Sciatic nerve (tissue), 2 donors: ENCODE results near the gene GATM. TPM values are rescaled to one million over a fixed set of nuclear protein-coding genes. Genes with fewer than 3 reads are reported as not detected.

Experiments
- ATAC-seq: fragments of 200-7000 bp; cut with Tn5 transposase; one replicate; pipeline ENCODE4 v1.9.1; 2020; ENCODE audit warnings: mild to moderate bottlenecking, moderate library complexity
- DNase-seq: peaks from one replicate; pipeline ENCODE4 v3.0.0-alpha.2; 2020; ENCODE audit warnings: low spot score
- intact Hi-C: fragments of 100-400 bp; cut with DNase I; formaldehyde crosslinking; loops from one replicate; pipeline ENCODE4 v1.14.2; 2022
- total RNA-seq: library from RNA; stranded (reverse); fragmentation: NEBNext Ultra II Directional; extraction: Animal tissue kit (Norgen Biotek cat#: 25700); gene quantifications from one replicate; pipeline ENCODE4 v1.2.1, GENCODE V29; 2021
- donor health status: DM: no; HTN: no; CAD: no.
- donor health status: DM: no; HTN: no; CAD: no.

Gene GATM, protein sequence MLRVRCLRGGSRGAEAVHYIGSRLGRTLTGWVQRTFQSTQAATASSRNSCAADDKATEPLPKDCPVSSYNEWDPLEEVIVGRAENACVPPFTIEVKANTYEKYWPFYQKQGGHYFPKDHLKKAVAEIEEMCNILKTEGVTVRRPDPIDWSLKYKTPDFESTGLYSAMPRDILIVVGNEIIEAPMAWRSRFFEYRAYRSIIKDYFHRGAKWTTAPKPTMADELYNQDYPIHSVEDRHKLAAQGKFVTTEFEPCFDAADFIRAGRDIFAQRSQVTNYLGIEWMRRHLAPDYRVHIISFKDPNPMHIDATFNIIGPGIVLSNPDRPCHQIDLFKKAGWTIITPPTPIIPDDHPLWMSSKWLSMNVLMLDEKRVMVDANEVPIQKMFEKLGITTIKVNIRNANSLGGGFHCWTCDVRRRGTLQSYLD
- 288 TPM for total RNA-seq

DNA sequence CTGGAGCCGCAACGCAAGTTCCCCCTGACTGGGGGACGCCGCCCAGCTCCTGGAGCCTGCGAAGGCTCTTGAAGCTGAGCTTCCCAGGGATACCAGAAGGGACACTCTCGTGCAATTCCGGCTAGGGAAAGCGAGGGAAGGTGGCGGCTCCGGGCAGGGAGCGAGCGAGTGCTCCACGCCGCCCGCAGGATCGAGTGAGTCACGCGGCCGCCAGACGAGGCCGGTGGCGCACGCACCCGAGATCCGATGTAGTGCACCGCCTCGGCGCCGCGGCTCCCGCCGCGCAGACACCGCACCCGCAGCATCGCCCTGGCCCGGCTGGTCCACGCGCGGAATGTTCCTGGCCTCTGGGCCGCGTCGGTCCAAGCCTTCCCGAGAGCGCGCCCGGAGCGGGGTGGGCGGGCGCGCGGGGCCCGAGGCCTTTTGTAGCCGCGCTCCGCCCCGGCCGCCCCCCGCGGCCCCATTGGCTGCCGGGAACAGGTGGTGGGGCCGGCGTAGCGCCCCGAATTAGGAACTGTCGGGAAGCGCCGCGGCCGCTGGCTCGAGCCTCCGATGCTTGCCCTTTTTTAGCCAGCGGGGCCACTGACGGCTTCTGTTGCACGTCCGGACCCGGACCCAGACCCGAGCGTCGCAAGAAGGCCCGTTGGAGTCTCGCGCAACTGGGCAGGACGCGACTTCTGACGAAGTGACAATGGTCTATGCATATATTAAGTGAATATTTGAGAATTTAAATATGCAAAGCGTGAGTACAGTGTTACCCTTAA, at the start of gene GATM:
GATM (minus strand) TSS at position 396 of the 764 bp plus-strand sequence; CDS start at position 305, 91 bp downstream.
- DNase-seq (peak; percentile 85), ATAC-seq (peak; percentile 93)
- intact Hi-C loops: no loop called here

DNA sequence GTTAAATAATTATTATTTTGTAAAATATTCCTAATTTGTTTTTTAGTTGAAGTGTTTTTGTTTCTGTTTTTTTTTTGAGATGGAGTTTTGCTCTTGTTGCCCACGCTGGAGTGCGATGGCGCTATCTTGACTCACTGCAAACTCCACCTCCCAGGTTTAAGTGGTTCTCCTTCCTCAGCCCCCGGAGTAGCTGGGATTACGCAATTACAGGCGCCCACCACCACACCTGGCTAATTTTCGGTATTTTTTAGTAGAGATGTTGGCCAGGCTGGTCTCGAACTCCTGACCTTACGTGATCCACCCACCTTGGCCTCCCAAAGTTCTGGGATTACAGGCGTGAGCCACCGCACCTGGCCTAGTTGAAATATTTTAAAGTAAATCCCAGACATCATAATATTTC, 48.7 kb upstream of the GATM start:
- no peak for ATAC-seq
- no peak for DNase-seq
- intact Hi-C loops: no loop called here

DNA sequence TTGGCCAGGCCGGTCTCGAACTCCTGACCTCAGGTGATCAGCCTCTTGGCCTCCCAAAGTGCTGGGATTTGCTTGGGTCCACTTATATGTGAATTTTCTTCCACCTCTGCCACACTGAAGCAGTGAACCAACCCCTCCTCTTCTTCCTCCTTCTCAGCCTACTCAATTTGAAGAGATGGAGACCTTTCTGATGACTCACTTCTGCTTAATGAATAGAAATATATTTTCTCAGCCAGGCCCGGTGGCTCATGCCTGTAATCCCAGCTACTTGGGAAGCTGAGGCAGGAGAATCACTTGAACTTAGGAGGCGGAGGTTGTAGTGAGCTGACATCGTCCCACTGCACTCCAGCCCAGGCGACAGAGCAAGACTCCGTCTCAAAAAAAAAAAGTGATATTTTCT, 46.8 kb upstream of the GATM start:
- DNase-seq (no peak), ATAC-seq (no peak)
- intact Hi-C loops: no loop called here

DNA sequence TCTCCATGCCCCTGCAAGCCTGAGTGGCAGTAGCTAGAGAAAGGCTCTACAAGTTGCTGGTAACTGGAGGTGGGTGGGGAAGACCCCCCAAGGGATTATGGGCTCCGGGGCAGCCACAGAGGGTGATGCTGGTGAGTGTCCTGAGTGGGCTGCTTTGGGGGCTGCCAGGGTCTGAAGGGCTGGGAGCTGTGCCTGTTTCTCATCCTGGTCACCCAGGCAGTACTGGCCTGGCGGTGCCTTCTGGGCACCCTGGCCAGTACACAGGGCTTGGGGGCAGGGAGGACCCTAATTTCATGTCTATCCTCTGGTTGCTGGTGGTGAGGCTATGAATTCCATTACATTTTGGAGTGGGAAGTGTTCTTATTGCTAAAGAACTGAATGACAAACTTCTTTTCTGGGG, 46.1 kb upstream of the GATM start:
- intact Hi-C loops: no loop called here
- ATAC-seq (no peak), DNase-seq (no peak)

DNA sequence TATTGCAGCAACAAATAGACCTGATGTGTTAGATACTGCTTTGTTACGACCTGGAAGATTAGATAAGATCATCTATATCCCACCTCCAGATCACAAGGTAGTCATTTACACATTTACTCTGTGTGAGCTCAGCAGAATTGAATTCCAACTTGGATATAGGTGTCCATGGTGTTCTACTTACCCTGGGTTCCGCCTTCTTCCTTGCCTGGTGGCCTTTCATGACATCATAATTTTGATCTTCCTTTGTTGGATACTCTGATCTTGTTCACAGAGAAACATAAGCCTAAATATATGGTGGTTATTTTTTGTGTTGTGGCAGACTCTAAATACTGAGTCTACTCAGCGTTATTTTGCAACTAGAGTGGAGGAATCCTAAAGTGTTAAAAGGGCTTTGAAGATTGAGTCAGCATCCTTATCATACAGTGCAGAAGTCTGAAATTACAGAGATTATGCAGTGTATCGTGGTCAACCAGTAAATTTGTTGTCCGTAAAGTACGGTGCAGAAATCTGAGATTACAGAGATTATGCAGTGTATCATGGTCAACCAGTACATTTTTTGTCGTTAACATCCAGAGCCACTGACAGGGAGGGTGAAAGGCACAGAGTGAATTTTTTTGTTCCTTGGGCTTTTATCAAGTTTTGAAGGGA, 39.1 kb upstream of the GATM start:
- no peak for ATAC-seq
- intact Hi-C loops: no loop called here
- DNase-seq: no peak

DNA sequence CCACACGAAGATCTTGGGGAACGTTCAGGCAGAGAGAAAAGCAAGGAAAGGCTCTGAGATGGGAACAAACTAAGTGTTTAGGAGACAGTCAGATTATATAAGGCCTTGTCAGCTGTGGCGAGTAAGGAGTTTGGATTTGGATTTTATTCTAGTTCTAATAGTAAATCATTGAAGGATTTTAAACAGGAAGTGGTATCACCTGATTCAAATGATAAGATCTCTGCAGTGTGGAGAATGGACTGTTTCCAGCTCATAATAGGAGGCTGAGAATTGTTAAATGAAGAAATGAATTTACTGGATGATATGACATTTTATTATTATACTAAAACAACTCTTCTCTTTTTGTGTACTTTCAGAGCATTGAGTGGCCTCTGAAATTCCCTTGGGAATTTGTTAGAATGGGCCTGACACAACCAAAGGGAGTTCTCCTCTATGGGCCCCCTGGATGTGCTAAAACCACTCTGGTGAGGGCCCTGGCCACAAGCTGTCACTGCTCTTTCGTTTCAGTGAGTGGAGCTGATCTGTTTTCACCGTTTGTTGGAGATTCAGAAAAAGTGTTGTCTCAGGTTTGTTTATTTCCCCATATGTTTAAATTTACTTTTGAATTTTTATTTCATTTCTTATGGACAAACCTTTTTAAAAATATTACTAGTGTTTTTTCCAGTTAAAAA, 36.0 kb upstream of the GATM start:
- no peak for ATAC-seq
- intact Hi-C loops: no loop called here
- no peak for DNase-seq

DNA sequence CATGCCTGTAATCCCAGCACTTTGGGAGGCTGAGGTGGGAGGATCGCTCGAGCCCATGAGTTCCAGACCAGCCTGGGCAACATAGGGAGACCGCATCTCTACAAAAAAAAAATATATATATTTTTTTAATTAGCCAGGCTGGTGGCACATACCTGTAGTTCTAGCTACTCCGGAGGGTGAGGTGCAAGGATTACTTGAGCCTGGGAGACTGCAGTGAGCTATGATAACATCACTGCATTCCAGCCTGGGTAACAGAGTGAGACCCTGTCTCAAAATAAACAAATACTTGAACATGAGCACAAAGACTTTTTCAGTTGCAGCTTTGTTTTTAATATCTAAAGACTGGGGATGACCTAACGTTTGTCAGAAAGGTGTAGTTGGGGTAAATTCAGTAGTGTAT, 31.3 kb upstream of the GATM start:
- ATAC-seq: no peak
- intact Hi-C loops: loop anchor here (10.0 kb wide), 1 partner anchor 245 kb away; no protein-coding TSS in a partner anchor
- no peak for DNase-seq

DNA sequence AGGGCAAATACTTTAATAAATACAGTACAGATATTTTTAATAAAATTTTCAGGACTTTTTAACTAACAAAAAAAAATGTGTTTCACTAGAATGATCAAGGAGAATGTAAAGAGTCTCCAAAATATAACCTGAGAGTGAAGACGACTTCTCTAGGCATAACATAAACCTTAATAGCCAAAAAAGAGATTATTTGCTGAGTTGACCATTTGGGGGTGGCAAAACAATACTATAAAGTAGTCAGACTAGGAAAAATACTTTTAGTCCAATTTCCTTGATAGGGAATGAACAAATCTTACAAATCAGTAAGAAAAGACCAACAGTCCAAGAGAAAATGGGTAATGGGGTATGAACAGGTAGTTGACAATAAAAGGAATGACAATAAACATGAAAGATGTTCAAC, 29.4 kb upstream of the GATM start:
- DNase-seq: no peak
- no peak for ATAC-seq
- intact Hi-C loops: loop anchor here (10.0 kb wide), 1 partner anchor 243 kb away; no protein-coding TSS in a partner anchor

DNA sequence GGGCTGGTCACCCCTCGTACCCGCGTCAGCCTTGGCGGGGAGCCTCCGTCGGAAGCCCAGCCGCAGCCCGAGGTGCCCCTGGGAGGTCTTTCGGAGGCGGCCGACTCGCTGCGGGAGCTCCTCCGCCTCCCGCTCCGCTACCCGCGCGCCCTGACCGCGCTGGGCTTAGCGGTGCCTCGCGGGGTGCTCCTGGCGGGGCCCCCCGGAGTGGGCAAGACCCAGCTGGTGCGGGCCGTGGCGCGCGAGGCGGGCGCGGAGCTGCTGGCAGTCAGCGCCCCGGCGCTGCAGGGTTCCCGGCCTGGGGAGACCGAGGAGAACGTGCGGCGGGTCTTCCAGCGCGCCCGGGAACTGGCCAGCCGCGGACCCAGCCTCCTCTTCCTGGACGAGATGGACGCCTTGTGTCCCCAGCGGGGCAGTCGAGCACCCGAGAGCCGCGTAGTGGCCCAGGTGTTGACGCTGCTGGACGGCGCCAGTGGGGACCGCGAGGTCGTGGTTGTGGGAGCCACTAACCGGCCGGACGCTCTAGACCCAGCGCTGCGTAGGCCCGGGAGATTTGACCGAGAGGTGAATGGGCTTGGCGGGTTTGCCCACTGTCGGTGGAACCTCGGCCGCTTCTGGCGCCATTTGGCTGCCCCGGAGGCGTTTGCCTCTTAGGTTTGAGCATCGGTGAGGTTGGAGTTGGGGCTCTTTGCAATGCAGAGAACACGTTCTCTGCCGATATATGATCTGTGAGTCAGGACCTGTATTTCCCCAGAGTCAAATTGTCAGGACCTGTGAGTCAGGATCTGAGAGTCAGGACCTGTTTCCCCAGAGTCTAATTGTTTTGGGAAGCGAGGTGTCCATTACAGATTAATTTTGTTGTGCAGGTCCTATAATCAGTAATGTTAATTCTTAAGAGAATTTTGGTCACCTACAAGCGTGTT, 24.9 kb upstream of the GATM start:
- intact Hi-C loops: loop anchor here (5.0 to 10.0 kb wide), 2 partner anchors 96 to 238 kb away; no protein-coding TSS in a partner anchor
- peak; percentile 61 for DNase-seq
- no peak for ATAC-seq

DNA sequence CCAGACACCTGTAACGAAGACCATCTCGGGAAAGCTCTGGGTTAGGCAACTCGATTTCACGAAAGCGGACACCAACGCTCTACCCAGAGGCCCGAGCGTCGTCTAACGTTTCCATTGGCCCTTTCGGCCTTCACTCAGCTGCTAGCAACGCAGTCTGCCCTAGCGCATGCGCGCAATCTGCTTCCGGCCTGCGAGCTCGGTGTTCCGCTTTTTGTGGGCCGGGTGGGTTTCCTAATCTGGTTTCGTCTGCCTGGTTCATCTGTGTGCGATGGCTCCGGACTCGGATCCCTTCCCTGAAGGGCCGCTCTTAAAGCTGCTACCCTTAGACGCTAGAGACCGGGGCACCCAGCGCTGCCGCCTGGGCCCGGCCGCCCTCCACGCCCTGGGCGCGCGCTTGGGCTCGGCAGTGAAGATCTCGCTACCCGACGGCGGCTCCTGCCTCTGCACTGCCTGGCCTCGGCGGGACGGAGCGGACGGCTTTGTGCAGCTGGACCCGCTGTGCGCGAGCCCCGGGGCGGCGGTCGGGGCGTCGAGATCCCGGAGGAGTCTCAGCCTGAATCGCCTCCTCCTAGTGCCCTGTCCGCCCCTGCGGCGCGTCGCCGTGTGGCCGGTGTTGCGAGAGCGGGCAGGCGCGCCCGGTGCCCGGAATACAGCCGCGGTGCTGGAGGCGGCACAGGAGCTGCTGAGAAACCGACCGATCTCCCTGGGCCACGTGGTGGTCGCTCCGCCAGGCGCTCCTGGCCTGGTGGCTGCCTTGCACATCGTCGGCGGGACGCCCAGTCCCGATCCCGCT, 24.0 kb upstream of the GATM start:
- intact Hi-C loops: loop anchor here (5.0 to 10.0 kb wide), 2 partner anchors 95 to 238 kb away; no protein-coding TSS in a partner anchor
- peak; percentile 99 for ATAC-seq
- DNase-seq: peak; percentile 98

DNA sequence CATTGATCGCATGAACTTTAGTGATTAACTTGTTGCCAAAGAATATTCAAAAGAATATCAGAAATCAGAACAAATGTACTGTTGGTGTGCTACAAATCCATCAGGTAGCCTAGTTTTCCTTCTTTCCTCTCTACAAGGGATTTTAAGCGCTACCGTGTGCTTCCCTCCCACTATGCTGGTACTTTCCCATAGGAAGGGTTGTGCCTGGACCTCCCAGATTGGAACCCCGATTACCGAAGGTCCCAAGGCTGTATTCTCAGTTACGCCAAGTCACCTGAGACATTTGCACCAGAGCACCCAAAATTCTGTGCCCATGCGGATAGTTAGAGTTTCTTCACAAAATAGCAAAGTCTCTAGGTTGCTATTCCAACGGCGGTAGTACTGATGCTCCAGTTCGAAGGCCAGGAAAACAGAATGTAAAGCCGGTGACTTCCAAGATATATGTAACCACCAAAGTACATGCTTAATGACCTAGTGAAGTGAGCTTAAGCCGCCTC, 23.4 kb upstream of the GATM start:
- DNase-seq (no peak), ATAC-seq (peak; percentile 45)
- intact Hi-C loops: loop anchor here (5.0 to 10.0 kb wide), 2 partner anchors 94 to 237 kb away; no protein-coding TSS in a partner anchor

DNA sequence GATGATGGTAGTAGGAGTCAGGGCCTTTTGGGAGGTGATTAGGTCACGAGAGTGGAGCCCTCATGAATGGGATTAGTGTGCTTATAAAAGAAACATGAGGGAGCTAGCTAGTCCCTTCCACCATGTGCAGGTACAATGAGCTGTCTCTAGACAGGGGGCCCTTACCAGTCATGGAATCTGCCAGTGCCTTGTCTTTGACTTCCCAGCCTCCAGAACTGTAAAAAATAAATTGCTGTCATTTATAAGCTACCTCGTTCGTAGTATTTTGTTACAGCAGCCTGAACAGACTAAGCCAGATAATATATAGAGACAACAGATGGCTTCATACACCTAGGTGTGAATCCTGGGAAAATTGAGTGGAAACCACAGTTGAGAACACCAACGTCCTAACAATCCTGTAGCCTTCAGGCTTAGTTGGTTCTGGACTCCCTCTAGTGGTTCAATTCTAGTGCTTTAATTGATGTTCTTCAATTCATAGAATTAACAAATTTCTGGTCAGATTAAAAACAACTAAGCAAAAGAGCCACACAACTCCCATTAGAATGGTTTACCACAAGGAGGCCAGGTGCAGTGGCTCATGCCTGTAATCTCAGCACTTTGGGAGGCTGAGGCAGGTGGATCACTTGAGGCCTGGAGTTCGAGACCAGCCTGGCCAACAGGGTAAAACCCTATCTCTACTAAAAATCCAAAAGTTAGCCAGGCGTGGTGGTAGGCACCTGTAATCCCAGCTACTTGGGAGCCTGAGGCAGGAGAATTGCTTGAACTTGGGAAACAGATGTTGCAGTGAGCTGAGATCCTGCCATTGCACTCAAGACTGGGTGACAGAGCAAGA, 21.3 kb upstream of the GATM start:
- no peak for DNase-seq
- no peak for ATAC-seq
- intact Hi-C loops: loop anchor here (5.0 to 10.0 kb wide), 2 partner anchors 92 to 235 kb away; no protein-coding TSS in a partner anchor

DNA sequence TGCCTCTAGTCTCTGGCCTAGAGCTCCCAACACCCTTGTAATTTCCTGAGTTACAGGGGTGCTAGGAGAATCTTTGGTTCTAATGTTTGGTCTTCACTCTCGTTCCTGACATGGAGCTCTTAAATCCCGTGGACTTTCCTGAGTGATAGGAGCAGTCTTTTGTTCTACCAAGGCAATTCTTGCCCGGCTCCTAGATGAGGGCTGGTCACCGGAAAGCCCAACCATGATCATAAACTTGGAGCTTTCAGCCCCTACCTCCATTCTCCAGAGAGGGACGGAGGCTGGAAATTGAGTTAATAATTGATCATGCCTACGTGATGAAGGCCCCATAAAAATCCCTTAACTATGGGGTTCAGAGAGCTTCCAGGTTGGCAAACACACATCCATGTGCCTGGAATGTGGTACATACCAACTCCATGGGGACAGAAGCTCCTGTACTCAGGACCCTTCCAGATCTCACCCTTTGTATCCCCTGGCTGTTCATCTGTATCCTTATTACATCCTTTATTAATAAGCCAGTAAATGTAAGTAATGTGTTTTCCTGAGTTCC, 18.8 kb upstream of the GATM start:
- intact Hi-C loops: no loop called here
- no peak for ATAC-seq

DNA sequence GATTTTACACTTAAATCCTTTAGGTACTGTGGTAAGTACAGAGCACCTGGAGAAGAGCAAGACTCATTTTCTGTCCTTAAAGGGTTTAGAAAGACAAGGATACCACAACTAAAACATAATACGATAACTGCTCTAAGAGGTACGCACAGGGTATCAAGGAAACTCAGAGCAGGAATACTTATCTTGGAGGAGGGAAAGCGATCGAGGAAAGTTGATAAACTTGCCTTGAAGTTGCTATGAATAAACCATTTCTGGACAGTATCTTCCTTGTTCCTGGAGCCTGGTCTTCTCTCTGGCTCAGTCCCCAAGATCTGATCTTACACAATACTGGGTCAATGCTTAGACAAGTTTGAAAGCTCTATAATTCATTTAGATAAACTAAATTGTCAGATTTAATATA, 17.6 kb upstream of the GATM start:
- no peak for DNase-seq
- no peak for ATAC-seq
- intact Hi-C loops: no loop called here

More for the DNA sequence above, 18.8 kb upstream of the GATM start:
- no peak for DNase-seq

DNA sequence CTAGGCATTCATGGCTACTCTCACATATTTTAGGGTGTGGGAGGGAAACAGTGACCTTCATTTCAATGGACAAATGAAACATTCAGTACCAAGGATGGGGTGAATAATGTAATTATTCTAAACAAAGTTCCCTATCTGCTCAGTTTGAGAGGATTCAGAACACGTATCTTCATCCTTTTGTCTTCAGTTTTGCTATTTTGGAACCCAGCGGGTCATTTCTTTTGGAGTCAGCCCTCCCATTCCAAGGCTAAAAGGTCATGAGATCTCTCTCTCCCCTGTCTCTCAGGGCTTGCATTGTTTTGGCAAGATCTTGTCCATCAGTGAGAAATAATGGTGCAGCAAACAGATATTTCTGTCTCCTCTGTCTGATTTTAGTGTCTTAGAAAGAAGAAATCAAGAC, 16.3 kb upstream of the GATM start:
- no peak for ATAC-seq
- intact Hi-C loops: no loop called here
- DNase-seq: no peak

DNA sequence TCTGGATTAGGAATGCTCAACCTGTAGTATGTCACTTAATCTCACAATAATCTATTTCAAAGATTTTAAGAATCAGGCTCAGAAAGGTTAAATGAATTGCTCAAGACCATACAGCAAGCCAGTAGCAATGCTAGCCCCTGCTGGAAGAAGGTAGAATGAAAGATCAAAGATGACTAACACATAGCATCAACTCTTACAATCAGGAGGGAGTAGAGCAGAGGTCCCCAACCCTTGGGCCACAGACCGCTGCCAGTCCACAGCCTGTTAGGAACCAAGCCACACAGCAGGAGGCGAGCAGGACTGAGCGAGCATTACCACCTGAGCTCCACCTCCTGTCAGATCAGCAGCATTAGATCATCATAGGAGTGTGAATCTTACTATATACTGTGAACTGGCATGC, 15.5 kb upstream of the GATM start:
- ATAC-seq (no peak), DNase-seq (no peak)
- intact Hi-C loops: no loop called here
